NCI-H128 (cell line): ENCODE data around the gene PXYLP1.

Source experiments
- DNase-seq: peaks from one replicate; lab custom pipeline; 2025; ENCODE audit not compliant: unreplicated experiment; lab: John Stamatoyannopoulos, UW

Gene PXYLP1

GRCh38 chr3:141246958-141247301 is 15.3 kb downstream of the PXYLP1 start:
- DNase-seq = no peak

DNA sequence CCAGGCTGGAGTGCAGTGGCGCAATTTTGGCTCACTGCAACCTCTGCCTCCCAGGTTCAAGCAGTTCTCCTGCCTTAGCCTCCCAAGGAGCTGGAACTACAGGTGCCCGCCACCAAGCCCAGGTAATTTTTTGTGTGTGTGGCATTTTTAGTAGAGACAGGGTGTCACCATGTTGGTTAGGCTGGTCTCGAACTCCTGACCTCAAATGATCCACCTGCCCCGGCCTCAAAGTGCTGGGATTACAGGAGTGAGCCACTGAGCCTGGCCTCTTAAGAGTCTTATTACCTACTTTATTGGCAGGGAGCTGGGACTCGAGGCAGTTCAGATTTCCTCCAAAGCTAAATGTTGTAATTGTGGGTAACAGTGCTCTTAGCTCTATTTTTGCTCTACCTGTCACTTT is 16.4 kb downstream of the PXYLP1 start:
- no peak for DNase-seq

GRCh38 chr3:141249041-141249440 is 17.4 kb downstream of the PXYLP1 start:
- DNase-seq = no peak

GRCh38 chr3:141250342-141250741 is 18.7 kb downstream of the PXYLP1 start:
- DNase-seq = no peak

- no peak for DNase-seq
Measured at GRCh38 chr3:141250828-141251227, 19.2 kb downstream of the PXYLP1 start.

- DNase-seq = no peak
Measured at GRCh38 chr3:141253326-141253725, 21.7 kb downstream of the PXYLP1 start.

- DNase-seq = no peak
Measured at GRCh38 chr3:141253811-141254210, 22.2 kb downstream of the PXYLP1 start.

DNA sequence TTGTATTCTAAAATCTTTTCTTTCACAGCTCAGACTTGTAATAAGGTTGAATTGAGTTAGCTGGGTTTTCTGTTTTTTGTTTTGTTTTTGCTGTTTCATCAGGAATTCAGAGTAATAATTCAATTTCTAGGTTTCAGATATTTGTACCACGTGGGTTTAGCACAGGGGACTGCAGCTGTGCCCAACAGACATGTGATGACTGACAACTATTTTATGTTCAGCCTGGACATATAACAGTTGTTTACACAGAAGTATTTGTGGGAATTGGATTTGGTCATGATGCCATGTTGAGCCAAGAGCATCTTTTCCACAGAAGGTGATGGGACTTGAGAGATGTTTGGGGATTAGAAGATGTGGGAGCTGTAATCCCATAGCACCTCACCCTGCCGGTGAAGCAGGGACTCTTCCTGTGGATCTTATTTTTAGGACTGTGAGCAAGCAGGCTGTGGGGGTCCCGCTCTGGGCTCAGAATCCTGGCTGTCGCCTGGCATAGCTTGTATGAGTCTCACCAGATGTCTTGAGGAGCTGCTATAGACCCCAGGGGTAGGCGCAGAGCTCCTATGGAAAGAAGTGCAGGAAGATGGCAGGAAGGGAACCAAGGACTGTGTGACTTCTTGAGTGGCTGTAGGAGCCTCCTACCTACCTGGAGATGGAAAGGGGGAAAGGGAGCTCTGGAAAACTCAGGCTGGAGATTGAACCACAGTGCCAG is 23.7 kb downstream of the PXYLP1 start:
- no peak for DNase-seq

- no peak for DNase-seq
Measured at GRCh38 chr3:141255846-141256261, 24.2 kb downstream of the PXYLP1 start.

GRCh38 chr3:141256820-141257219 is 25.2 kb downstream of the PXYLP1 start:
- DNase-seq = no peak

- no peak for DNase-seq
Measured at GRCh38 chr3:141257961-141258360, 26.3 kb downstream of the PXYLP1 start.

DNA sequence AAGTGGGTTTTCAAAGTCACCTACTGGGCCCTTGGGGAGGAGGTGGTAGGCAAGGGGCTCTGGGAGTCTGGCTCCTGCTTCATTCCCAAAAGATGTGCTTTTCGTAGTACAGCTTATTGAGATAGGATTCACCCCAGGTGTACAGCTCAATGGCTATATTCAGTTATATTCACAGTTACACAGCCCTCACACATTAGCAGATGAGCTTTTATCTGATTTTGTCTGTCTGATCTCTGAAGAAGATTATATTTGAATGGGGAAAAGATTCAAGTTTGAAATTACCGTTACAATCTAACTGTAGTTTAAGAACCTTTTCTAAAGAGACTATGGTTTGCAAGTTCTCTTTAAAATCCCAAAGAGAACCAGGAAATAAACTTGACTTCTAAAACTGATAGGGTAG is 27.3 kb downstream of the PXYLP1 start:
- DNase-seq = no peak

DNA sequence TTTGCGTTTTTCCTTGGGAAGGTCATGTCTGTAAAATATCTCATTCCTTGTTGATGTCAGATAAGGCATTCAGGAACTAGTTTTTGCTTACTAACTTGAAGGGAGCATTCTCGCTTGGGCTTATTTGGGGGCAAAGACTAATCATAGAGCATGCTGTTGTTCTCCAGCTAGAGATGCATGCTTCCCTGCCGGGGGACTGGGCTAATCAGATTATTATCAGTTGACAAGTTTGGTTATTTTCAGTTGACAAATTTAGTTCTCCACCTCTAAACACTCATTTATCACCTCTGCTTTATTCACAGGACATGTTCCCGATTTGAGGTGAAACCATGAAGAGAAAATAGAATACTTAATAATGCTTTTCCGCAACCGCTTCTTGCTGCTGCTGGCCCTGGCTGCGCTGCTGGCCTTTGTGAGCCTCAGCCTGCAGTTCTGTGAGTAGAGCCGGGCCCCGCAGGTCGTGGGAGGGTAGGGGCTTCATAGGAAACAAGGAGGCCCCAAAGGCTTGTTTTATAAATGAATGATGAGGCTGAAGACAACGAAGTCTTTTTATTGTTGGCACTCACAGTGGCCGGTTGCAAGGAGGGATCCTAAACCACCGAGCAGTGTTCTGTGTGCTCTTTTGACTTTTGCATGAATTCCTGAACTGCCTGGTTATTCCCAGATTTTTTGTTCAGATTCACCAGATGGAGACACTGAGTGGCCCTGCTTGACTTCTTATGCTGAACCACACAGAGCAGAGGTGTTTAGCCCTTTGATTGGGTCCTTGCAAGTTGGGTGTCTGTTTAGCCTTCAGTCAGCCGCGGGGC is 28.4 kb downstream of the PXYLP1 start:
- DNase-seq = no peak

DNA sequence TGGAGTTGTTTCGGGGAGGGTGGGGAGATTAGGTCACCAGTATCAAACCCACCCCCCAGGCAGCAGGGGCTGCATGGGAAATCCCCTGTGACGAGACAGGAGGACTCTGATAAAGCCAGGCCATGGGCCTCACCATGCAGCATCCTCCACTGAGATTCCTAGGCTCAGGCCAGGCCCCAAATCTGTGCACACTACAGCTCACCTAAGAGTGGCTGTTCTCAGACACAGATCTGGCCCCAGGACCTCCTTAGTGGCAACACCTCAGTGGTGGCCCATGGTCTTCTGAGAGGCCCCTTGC is 29.0 kb downstream of the PXYLP1 start:
- no peak for DNase-seq

DNA sequence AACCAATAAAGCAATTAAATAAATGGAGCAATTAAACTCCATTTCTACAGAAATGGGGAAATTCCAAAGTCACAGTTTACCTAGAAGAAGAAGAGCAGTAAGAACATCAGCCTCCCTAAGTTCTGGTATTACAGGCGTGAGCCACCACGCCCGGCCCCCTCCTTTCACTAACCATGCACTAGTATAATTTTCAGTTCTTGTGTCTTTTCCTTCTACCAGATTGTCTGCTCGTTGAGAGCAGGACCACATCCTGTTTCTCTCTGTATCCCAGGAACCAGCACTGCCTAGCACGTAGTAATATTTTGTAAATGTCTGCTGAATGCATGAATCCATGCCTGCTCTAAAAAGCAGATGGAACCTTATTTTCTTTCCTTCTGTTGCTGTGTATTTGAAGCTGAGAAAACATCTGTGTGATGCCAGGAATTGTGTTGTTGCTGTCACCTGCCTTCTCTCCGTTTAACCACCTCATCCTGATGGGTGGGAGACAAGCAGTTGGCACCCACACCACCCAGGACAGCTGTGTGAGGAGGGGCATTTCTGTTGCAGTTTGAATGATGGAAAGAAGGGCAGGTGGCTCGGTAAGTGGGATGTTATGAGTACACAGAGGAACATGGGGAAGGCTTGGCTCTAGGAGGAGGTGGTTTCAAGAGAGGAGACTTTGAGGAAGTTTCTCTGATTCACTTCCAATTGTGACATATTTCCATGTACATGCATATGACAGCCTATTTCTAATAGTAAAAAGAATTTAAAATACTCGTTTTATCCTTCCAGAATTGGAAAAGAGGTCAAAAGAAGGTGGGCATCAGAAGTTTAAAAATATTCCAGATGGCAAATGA is 30.1 kb downstream of the PXYLP1 start:
- DNase-seq = no peak

GRCh38 chr3:141262308-141262705 is 30.7 kb downstream of the PXYLP1 start:
- DNase-seq = no peak

- DNase-seq = no peak
Measured at GRCh38 chr3:141266186-141266585, 34.6 kb downstream of the PXYLP1 start.

DNA sequence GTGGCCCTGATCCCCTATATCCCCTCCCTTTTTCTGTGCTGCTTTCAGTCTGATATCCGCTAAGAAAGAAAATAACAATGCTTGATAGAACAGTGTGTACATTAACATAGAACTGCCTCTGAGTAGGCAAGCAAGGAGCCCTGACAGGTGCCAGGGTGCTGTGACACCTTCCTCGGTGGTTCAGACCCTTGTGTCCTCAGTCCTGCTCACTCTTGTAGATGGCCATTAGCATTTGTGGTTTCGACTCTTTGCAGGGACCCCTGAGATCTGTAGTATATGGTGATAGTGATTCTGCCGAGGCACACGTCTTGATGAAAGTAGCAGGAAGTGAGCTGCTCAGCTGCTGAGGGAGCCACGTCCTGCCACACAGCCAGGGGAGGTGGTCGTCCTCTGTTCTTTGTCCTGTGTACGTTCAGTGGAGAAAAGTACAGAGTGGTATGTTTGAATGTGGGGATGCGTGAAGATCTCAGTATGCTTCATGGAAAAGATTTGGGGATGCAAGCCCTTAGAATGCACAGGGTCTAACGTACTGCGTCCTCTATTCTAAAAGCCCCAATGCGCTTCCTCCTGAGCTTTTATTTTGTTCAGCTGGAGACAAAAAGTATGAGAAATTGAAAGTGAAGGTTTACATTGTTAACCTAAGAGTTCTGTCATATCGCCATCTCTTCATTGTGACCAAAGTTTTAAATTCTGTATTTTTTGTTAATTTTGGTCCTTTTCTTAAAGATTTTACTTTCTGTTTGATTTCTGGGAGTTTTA is 35.4 kb downstream of the PXYLP1 start:
- DNase-seq = no peak

GRCh38 chr3:141267629-141268028 is 36.0 kb downstream of the PXYLP1 start:
- no peak for DNase-seq

DNA sequence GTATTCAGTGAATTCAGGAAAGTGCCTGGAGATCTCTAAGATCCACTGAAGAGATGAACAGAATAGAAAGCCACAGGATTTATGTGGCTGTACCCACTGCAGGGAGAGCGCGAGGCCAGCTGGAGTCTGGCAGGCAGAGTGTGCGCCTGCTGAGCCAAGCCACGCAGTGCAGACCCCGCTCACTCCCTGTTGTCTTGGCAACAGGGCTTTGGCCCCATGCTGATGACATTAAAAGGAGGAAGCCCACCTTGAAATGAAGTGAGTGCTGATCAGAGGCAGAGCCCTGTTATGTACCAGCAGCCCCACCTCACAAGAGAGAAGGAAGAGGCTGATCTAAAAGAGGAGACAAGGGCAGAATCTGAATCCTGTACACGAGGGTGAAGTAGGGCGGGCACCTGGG is 36.7 kb downstream of the PXYLP1 start:
- DNase-seq = no peak

DNA sequence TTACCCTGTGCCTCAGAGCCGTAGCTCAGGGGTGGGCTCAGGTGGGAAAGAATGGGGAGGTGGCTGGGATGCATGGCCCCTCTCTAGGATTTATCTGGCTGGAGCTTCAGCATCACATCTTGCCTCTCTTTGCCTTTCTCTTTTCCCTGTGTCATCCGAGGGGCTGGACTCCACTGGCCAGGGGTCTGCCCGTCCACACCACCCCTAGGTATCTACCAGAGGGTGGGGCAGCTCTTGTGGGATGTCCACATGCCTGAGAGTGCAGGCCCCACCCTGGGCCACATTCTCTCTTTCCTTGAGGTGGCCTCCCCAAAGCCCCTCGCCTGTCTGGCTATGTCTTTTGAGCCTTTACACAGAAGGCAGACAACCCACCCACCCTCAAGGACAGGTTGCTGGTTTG is 37.2 kb downstream of the PXYLP1 start:
- DNase-seq = no peak
